HG02943 (cell line): ENCODE data around the gene NLRP4.

Source experiments
- ATAC-seq: cut with Tn5 transposase; IDR thresholded peaks from one replicate; pipeline ENCODE4 v1.9.1; 2021; ENCODE audit warnings: mild to moderate bottlenecking, low read depth, moderate library complexity; ENCODE audit not compliant: unreplicated experiment

The NLRP4 gene, protein sequence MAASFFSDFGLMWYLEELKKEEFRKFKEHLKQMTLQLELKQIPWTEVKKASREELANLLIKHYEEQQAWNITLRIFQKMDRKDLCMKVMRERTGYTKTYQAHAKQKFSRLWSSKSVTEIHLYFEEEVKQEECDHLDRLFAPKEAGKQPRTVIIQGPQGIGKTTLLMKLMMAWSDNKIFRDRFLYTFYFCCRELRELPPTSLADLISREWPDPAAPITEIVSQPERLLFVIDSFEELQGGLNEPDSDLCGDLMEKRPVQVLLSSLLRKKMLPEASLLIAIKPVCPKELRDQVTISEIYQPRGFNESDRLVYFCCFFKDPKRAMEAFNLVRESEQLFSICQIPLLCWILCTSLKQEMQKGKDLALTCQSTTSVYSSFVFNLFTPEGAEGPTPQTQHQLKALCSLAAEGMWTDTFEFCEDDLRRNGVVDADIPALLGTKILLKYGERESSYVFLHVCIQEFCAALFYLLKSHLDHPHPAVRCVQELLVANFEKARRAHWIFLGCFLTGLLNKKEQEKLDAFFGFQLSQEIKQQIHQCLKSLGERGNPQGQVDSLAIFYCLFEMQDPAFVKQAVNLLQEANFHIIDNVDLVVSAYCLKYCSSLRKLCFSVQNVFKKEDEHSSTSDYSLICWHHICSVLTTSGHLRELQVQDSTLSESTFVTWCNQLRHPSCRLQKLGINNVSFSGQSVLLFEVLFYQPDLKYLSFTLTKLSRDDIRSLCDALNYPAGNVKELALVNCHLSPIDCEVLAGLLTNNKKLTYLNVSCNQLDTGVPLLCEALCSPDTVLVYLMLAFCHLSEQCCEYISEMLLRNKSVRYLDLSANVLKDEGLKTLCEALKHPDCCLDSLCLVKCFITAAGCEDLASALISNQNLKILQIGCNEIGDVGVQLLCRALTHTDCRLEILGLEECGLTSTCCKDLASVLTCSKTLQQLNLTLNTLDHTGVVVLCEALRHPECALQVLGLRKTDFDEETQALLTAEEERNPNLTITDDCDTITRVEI

DNA sequence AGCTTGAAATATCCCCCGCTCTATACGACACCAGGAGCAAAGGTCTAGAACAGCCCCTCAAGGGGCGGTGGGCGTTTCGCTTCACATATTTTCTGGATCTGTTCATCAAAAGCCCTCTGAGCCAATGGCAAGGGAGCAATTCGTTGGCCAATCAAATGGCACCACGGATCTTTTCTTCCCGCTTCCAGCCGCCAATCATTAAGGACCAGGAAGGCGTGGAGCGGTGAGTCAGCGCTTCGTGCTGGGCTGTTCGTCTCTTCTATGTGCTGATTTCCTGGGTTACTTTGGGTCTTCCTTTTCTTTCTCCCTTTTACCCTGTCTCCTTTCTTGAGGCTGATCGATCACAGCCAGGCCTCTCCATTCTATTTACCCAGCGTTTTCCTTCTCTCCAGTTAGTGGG is at the start of gene NLRP4:
NLRP4 (plus strand) TSS at position 201 of the 400 bp plus-strand sequence. CDS start 15,541 bp downstream, outside the sequence.
- no peak for ATAC-seq

DNA sequence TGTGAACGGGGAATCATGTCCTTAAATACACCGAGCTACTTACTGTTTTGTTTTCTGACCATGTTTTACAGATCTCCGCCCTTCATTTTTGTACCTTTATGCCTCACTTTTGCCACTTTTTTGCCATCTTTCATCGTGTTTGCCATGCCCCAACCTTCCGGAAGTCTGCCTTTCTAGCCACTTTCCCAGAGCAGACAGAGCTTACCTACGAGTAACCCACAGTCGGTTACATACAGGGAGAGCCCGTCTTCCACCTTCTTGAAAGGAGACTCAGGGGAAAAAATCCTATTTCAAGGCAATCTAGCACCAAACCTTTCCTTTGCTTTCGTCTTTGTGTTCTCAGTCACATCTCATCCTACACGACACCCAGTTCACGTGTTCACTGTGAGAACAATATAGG is 41.3 kb upstream of the NLRP4 start:
- ATAC-seq, result no peak

DNA sequence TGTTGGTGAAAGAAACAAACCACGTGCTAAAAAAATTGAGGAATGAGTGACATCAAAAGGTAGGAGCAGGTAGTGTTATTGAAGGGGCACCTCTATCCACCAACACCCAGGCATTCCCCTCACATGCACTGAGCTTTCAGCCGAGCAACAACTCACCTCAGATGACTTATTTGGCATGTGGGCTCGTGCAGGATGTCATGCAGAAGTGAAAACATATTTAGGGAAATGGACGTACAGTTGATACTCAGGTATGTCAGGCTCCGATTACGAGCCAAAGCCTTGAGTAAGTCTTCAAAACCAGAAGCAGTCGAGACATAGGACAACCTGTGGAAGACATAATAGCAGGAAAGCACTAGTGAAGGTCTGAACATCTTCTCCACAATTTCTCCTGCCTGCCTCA is 34.9 kb upstream of the NLRP4 start:
- no peak for ATAC-seq

DNA sequence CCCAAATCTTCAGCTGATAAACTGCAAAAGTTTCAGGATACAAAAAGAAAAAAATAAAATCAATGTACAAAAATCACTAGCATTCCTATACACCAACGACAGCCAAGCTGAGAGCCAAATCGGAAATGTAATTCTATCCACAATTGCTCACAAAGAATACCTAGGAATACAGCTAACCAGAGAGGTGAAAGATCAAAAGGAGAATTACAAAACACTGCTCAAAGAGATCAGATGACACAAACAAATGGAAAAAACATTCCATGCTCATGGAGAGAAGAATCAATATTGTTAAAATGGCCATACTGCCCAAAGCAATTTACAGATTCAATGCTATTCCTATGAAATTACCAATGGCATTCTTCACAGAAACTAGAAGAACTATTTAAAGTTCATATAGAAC is 34.1 kb upstream of the NLRP4 start:
- ATAC-seq, result no peak

DNA sequence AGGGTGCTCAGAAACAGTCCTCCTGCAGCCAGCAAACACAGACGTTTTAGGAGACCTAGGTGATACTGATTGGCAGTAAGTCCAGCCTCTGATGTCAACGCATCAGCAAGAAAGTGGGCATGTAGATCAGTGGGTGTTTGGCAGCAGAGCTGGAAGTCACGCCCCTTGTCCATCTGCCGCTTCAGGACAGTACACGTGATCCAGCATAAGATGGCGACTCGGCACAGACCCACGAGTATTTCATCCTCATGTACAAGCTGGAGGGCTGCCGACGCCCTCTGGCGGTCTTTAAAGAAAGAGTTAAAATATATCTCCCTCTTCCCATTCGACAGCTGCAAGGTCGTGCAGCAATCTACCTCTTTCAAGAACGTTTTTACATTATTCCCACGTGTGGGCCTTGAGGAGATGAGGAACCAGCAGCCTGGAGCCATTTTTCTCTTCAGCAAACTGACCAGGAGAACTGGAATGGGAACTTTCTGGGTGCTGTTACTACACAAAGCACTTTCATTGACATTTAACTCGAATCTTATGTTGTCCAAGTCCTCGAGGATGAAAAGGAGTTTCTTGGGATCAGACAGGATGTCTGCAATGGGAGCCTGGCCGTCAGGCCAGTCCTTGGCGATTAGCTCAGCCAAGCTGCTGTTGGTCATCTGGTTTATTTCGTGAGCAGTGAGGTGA is 26.8 kb upstream of the NLRP4 start:
- ATAC-seq, result no peak

DNA sequence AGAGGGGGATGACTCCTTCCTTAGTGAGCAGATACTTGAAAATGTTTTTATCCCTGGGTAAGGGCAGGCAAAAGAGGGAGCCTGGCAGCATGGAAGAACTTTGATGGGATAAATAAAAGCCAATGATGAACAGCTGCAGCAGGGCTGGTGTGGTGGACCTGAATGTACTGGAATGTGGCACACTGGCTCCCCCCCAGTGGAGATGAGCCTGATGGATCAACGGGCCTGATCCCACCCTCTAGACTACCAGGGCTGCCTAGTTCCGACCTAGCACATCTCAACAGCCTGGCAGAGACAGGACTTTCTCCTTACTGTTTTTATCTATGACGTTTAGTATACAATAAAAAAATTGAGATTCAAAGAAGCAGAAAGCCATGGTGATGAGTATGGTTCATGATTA is 25.0 kb upstream of the NLRP4 start:
- no peak for ATAC-seq

DNA sequence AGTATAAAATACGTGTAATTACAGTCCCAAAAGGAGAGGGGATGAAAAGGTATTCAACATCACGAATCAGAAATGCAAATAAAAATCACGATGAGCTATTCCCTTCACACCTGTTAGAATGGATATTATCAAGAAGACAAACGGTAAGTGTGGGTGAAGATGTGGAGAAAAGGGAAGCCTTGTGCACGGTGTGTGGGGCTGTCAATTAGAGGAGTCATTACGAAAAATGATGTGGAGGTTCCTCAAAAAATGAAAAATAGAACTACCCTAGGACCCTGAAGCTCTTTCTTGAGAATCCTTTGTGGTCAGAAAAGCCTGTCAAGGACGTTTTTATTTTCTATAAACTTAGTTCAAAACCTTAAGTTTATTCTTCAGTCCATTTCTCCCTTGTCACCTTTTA is 23.9 kb upstream of the NLRP4 start:
- no peak for ATAC-seq

DNA sequence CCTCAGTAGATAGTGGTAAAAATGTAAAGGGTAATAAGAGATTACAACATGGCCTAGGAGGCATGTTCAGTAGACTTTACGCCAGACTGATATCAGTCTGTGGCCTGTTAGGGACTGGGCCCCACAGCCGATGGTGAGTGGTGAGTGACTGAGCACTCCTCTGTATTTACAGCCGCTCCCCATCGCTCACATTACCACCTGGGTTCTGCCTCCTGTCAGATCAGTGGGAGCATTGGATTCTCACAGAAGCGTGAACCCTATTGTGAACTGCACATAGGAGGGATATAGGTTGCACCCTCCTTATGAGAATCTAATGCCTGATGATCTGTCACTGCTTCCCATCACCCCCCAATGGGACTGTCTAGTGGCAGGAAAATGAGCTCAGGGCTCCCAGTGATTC is 22.4 kb upstream of the NLRP4 start:
- ATAC-seq, result no peak

DNA sequence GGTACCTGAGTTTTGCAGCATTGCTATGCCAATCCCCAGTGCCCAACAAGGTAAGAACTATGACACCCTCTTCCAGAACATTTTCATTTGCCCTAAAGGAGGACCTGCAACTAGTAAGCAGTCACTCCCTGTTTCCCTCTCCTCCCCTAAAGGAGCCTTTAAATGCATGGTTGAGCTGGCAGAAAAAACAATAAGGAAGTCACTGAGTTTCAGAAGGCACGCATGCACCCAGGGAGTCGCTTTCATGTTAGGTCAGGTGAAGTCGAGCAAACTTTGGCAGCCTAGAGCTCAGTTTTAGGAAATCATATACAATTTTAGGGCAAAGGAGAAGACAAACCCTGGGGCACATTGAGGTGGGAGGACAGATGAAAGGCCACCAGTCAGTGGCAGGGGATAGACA is 16.3 kb upstream of the NLRP4 start:
- ATAC-seq, result no peak

DNA sequence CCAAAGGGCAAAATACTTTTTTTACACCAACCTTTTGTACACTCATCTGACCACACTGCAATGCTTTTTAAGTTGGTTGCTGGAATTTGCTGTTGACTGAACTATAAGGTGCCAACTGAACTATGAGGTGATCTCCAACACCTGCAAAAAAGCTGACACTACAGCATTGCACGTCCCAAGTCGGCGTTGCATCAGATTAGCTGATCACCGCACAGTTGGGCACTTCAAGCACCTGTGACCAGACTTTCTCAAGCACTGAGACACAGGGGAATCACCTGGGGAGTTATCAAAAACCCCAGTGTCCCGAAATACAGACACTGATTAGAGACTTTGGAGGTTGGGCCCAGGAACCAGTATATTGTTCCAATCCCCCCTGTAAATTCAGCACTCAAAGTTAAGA is 5.7 kb upstream of the NLRP4 start:
- ATAC-seq, result no peak

DNA sequence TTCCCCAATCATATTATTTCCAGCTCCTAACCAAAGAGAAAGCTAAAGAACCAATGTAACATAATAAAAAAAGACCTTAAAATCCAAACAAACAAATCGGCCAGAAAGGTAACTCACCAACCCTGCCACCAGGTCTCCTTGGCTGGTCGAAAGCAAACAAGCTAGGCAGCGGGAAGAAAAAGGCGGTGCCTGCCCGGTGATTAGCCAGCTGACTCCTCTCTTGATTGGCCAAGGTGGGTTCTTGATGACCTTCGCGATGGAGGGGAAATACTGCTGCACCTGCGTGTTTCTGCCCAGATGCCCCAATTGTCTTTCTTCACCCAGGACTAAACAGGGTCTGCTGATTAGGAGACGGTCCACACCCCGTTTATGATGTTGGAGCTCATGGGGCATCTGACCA is 4.5 kb upstream of the NLRP4 start, which contains the start of gene NLRP11:
NLRP11 (minus strand) TSS at position 154 of the 400 bp plus-strand sequence. CDS start 13,825 bp downstream, outside the sequence.
- no peak for ATAC-seq

DNA sequence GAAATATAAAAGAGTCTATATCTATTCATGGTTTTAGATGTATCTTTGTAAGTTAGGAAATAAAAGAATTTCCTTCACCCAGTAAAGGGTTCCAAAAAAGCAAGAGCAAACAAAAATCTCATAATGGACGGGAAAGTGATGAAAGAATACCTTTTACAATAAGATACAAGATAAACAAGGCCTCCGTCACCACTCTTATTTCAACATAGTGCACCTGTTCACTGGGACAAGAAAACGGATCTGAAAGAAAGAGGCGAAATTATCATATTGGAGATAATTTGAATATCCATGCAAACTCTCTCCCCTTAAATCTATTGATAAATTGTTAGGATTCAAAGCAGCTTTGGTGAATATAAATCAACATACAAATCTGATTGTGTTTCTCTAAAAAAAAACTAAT is 3.7 kb upstream of the NLRP4 start:
- no peak for ATAC-seq

DNA sequence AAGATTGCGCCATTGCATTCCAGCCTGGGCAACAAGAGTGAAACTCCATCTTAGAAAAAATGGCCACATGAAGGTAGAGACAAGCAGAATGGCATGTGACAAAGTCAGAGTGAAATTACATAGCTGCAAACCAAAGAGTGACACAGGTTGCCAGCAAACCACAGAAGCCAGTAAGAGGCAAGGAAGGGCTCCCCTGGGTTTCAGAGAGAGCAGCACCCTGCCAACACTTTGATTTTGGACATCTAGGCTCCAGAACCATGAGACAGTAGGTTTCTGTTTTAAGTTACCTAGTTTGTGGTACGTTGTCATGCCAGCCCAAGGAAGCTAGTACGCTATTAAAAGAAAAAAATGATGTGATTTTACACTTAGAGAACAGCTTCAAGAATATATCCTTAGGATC is 1.9 kb downstream of the NLRP4 start:
- no peak for ATAC-seq

DNA sequence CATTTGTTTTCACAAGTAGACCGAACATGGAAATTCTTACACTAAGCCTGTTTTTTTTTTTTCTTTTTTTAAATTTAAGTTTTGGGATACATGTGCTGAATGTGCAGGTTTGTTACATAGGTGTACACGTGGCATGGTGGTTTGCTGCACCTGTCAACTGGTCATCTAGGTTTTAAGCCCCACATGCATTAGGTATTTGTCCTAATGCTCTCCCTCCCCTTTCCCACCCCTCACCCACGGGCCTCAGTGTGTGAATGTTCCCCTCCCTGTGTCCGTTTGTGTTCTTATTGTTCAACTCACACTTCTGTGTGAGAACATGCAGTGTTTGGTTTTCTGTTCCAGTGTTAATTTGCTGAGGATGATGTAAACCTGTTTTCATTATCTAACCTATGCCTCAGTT is 2.6 kb downstream of the NLRP4 start:
- ATAC-seq, result no peak

DNA sequence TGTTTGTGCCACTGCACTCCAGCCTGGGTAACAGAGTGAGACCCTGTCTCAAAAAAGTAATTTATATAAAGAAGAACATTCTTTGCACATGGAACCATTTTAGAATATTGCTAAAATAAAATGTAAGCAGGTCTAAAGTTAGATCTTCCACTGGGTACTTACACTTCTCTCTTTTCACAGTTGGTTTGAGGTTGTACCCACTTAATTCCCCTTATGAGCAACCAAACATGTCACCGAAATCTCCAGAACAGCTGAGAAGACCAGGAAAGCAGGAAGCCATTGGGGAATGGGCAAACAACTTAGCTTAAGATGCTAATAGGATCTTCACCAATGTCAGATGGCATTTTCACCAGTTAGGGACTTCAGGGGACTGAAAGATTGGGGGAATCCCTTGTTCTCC is 18.8 kb downstream of the NLRP4 start:
- ATAC-seq, result no peak

DNA sequence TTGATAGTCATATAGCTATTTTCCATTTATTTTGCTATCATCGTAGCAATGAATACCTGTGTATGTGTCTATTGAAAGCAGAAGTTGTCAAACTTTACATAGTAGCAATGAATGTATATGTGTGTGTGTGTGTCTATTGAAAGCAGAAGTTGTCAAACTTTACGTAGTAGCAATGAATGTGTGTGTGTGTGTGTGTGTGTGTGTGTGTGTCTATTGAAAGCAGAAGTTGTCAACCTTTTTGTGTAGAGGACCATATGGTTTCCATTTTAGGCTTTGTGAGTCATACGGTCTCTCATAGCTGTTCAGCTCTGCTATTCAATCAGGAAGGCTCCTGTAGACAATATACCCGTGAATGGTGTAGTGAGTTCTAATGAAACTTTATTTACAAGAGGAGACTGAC is 20.8 kb downstream of the NLRP4 start:
- ATAC-seq, result no peak

DNA sequence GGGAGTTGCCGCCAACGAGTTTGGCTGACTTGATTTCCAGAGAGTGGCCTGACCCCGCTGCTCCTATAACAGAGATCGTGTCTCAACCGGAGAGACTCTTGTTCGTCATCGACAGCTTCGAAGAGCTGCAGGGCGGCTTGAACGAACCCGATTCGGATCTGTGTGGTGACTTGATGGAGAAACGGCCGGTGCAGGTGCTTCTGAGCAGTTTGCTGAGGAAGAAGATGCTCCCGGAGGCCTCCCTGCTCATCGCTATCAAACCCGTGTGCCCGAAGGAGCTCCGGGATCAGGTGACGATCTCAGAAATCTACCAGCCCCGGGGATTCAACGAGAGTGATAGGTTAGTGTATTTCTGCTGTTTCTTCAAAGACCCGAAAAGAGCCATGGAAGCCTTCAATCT is 21.6 kb downstream of the NLRP4 start:
- no peak for ATAC-seq

DNA sequence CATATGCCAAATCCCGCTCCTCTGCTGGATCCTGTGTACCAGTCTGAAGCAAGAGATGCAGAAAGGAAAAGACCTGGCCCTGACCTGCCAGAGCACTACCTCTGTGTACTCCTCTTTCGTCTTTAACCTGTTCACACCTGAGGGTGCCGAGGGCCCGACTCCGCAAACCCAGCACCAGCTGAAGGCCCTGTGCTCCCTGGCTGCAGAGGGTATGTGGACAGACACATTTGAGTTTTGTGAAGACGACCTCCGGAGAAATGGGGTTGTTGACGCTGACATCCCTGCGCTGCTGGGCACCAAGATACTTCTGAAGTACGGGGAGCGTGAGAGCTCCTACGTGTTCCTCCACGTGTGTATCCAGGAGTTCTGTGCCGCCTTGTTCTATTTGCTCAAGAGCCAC is 22.1 kb downstream of the NLRP4 start:
- no peak for ATAC-seq

DNA sequence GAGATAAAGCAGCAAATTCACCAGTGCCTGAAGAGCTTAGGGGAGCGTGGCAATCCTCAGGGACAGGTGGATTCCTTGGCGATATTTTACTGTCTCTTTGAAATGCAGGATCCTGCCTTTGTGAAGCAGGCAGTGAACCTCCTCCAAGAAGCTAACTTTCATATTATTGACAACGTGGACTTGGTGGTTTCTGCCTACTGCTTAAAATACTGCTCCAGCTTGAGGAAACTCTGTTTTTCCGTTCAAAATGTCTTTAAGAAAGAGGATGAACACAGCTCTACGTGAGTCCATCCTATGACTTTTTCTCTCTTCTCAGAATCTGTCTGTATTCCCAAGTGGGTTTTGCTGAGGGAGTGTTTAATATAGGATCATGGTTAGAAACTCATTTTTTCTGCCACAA is 22.6 kb downstream of the NLRP4 start:
- ATAC-seq, result no peak

DNA sequence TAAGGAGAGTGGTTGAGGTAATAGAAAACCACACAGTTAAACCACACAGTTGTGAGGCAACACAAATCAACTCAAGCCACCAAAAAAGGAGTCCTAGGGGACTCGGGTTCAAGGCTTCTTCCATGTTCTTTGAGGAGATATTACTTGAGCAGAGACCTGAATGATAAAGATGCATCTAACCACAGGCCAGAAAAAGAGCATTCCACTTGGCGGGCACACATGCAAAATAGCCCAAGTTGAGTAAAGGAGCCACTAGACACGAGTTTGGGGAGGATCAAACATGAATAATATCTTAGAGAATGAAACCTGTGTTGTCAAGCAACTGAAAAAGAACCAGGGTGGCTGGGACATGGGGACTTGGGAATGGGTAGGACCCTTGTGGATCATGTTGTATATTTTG is 30.2 kb downstream of the NLRP4 start:
- no peak for ATAC-seq

DNA sequence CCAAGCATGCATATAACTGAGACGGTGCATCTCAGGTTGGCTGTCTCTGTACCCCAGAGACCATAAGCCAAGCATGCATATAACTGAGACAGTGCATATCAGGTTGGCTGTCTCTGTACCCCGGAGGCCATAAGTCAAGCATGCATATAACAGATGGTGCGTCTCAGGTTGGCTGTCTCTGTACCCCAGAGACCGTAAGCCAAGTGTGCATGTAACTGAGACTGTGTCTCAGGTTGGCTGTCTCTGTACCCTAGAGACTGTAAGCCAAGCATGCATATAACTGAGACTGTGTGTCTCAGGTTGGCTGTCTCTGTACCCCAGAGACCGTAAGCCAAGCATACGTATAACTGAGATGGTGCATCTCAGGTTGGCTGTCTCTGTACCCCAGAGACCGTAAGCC is 30.8 kb downstream of the NLRP4 start:
- no peak for ATAC-seq
